ENCODE measurements around the gene RTN4RL1. TPM values are rescaled to one million over a fixed set of nuclear protein-coding genes. Genes with fewer than 3 reads are reported as not detected.

Gene RTN4RL1
- total and polyA plus RNA-seq, 2 of the 4 experiments (the other 2 are of a cell fraction) = under 0.01 to 0.03 TPM

- no peak overlapping the region for H2AK9ac ChIP-seq (replicated peaks; ENCODE audit: low read depth, low read length, poor library complexity)
- in situ Hi-C loops (cut with MboI; ENCODE audit: low sequenced_read_pairs) = no loop called here
- H3K18ac ChIP-seq (ENCODE audit: low read depth, low read length) = no peak overlapping the region
- H2BK20ac ChIP-seq (ENCODE audit: low read depth, low read length) = no peak overlapping the region
- no peak overlapping the region for H2BK15ac ChIP-seq (ENCODE audit: low read depth, low read length)
- H3K4me3 ChIP-seq (ENCODE audit: insufficient read depth, low read depth, low read length) = no peak overlapping the region
- CTCF ChIA-PET = no interaction called here
- no peak overlapping the region for H3K9ac ChIP-seq (ENCODE audit: low read depth, low read length)
- no peak overlapping the region for H2BK5ac ChIP-seq (ENCODE audit: low read depth, low read length, poor library complexity, severe bottlenecking)
- dilution Hi-C loops (cut with HindIII; ENCODE audit: low sequenced_read_pairs, unreplicated experiment) = no loop called here
- H3K27ac ChIP-seq (ENCODE audit: insufficient read depth, low read length) = no peak overlapping the region
- H2AFZ ChIP-seq (replicated peaks; ENCODE audit: low read length, poor library complexity) = no peak overlapping the region
- H4K91ac ChIP-seq (ENCODE audit: insufficient read depth, low read depth, low read length) = no peak overlapping the region
- H3K9me3 ChIP-seq (ENCODE audit: control insufficient read depth, insufficient read depth, low read length) = no peaks in the 10 kb centered on the region
- H2BK120ac ChIP-seq (ENCODE audit: low read depth, low read length) = no peak overlapping the region
- H4K5ac ChIP-seq (ENCODE audit: low read depth, low read length) = no peak overlapping the region
- TSS peak; percentile 96 for BruUV-seq (replicated peaks)
- H3K4me2 ChIP-seq (ENCODE audit: low read depth, low read length) = no peak overlapping the region
- POLR2A ChIA-PET (ENCODE audit: unreplicated experiment) = no interaction called here
- no peak overlapping the region for H2AK5ac ChIP-seq (ENCODE audit: low read depth, low read length)
- H3K36me3 ChIP-seq (ENCODE audit: control insufficient read depth, insufficient read depth, low read length) = peaks cover 33% of the 10 kb centered on the region
- H3K4ac ChIP-seq (ENCODE audit: low read depth, low read length) = no peak overlapping the region
- no peak overlapping the region for H3K23ac ChIP-seq (ENCODE audit: low read depth, low read length)
- no peak overlapping the region for H3K14ac ChIP-seq (replicated peaks; ENCODE audit: low read depth, low read length)
- H3K4me1 ChIP-seq (ENCODE audit: control insufficient read depth, insufficient read depth, low read length) = no peaks in the 10 kb centered on the region
- no peaks in the 10 kb centered on the region for H3K9me1 ChIP-seq (ENCODE audit: insufficient read depth, low read length)
- no peak overlapping the region for H3K56ac ChIP-seq (ENCODE audit: extremely low read depth, insufficient read depth, low read length)
- intact Hi-C loops (cut with micrococcal nuclease) = no loop called here
- H4K20me1 ChIP-seq (ENCODE audit: insufficient read depth, low read length) = no peaks in the 10 kb centered on the region
- WGBS, 2 experiments (ENCODE audit: extremely low coverage in 2 of 2, insufficient read length in 1 of 2) = 95% methylated on average over 8 of the region's 18 CpGs; no CpG with 5 or more reads in 1 of the 2 experiments
- H4K8ac ChIP-seq (ENCODE audit: low read depth in 2 of 2, low read length in 2 of 2) = no peak overlapping the region
- H3K27me3 ChIP-seq (ENCODE audit: control insufficient read depth, insufficient read depth, low read length) = no peaks in the 10 kb centered on the region
- DNase-seq = no peak
- TF ChIP-seq, protein P1, sequence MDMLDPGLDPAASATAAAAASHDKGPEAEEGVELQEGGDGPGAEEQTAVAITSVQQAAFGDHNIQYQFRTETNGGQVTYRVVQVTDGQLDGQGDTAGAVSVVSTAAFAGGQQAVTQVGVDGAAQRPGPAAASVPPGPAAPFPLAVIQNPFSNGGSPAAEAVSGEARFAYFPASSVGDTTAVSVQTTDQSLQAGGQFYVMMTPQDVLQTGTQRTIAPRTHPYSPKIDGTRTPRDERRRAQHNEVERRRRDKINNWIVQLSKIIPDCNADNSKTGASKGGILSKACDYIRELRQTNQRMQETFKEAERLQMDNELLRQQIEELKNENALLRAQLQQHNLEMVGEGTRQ (IDR thresholded peaks at IDR 0.05; ENCODE audit: low read depth, low read length) = no peak
- no peak for TF ChIP-seq SMC3 (IDR thresholded peaks at IDR 0.05; ENCODE audit: low read depth, low read length)
- TF ChIP-seq, protein P2, sequence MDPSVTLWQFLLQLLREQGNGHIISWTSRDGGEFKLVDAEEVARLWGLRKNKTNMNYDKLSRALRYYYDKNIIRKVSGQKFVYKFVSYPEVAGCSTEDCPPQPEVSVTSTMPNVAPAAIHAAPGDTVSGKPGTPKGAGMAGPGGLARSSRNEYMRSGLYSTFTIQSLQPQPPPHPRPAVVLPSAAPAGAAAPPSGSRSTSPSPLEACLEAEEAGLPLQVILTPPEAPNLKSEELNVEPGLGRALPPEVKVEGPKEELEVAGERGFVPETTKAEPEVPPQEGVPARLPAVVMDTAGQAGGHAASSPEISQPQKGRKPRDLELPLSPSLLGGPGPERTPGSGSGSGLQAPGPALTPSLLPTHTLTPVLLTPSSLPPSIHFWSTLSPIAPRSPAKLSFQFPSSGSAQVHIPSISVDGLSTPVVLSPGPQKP (IDR thresholded peaks at IDR 0.05; ENCODE audit: borderline replicate concordance, low read depth, low read length) = no peak
- no peak for TF ChIP-seq RCOR1 (IDR thresholded peaks at IDR 0.05; ENCODE audit: insufficient replicate concordance, low read length)
- no peak for TF ChIP-seq RAD21 (IDR thresholded peaks at IDR 0.05; ENCODE audit: low read length)
- TF ChIP-seq MAZ (IDR thresholded peaks at IDR 0.05; ENCODE audit: borderline replicate concordance, low read depth, low read length) = no peak
- H3K79me1 ChIP-seq (ENCODE audit: low read depth in 1 of 2, low read length in 2 of 2) = no peaks in the 10 kb centered on the region
- ATAC-seq (ENCODE audit: low read depth) = no peak
Measured at GRCh38 chr17:1897105-1897656, 128.0 kb downstream of the RTN4RL1 start.
